Glomerular visceral epithelial cell (primary cell): ENCODE data around the gene ZFP62.
"Not testable (repeated sequence)": the region's sequence is repeated elsewhere in the genome, so short reads cannot be mapped to it uniquely, and the experiment has no call there.

Experiments used
- DNase-seq: peaks from one replicate; pipeline ENCODE4 v3.0.0-alpha.2; 2016; ENCODE audit errors: extremely low spot score

ZFP62 gene

DNA sequence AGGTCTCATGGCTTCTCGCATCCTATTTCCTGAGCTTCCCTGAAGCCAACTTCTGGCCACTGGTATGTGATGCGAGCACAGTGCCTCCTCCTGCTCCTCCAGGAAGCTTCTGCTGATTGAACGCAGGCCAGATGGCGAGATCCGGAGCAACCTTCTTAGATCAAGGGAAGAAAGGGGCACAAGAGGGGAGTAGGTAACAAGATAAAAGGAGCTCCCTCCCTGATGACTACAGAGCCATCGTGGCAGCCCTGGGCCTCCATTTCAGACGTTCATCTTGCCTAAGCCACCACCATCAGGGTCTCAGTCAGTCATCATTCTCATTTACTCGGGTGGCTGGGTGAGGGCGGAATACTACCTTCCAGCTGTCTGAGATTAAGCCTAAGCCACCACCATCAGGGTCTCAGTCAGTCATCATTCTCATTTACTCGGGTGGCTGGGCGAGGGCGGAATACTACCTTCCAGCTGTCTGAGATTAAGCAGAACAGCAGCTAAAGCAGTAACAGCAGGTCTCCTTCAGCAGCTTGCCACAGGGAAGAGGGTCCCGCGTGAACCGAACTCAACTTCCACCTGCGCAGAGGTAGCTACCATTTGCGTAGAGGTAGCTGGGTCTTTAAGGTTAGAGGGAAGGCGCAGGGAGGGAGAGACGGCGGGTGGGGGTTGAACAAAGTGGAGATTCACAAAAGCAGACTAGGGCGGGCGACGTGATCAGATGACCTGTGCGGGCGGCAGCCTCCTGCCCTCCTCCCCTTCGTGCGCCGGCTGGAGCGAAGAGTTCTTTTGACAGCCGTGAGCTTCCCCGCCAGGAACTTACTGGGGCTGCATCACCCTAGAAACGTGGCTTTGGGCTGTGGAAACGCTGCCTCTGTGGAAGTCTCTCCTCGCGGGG is 30.6 kb downstream of the ZFP62 start:
- peak; percentile 40 for DNase-seq

DNA sequence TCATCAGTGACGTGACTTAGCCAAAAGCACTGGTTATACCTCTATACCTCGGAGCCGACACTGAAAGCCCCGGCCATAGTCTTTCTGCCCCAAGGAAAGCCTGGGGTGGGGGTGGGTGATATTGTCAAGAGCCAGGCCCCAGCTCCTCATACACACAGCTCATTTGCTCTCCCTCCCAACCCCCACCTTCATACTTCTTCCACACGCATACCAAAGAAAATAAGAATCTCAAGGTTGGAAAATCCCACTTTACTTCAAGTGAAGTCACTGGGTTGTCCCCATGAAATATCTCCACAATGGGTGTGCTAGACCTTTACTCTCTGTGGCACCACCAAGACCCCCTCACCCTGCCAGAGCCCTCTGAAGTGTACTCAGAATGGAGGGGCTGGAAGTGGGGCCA is 31.4 kb downstream of the ZFP62 start:
- DNase-seq = no peak

DNA sequence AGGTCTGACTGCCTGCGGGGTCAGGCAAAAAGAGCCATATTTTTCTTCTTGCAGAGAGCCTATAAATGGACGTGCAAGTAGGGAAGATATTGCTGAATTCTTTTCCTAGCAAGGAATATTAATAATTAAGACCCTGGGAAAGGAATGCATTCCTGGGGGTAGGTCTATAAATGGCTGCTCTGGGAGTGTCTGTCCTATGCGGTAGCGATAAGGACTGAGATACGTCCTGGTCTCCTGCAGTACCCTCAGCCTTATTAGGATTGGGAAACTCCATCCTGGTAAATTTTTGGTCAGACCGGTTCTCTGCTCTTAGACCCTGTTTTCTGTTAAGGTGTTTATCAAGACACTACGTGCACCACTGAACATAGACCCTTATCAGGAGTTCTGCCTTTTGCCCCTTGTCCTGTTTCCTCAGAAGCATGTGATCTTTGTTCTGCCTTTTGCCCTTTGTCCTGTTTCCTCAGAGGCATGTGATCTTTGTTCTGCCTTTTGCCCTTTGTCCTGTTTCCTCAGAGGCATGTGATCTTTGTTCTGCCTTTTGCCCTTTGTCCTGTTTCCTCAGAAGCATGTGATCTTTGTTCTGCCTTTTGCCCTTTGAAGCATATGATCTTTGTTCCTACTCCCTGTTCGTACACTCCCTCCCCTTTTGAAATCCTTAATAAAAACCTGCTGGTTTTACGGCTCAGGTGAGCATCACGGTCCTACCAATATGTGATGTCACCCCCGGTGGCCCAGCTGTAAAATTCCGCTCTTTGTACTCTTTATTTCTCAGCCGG is 32.1 kb downstream of the ZFP62 start:
- DNase-seq = not testable (repeated sequence)

DNA sequence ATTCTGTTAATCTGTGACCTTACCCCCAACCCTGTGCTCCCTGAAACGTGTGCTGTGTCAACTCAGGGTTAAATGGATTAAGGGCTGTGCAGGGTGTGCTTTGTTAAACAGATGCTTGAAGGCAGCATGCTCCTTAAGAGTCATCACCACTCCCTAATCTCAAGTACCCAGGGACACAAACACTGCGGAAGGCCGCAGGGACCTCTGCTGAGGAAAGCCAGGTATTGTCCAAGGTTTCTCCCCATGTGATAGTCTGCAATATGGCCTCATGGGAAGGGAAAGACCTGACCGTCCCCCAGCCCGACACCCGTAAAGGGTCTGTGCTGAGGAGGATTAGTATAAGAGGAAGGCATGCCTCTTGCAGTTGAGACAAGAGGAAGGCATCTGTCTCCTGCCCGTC is 33.7 kb downstream of the ZFP62 start:
- not testable (repeated sequence) for DNase-seq

DNA sequence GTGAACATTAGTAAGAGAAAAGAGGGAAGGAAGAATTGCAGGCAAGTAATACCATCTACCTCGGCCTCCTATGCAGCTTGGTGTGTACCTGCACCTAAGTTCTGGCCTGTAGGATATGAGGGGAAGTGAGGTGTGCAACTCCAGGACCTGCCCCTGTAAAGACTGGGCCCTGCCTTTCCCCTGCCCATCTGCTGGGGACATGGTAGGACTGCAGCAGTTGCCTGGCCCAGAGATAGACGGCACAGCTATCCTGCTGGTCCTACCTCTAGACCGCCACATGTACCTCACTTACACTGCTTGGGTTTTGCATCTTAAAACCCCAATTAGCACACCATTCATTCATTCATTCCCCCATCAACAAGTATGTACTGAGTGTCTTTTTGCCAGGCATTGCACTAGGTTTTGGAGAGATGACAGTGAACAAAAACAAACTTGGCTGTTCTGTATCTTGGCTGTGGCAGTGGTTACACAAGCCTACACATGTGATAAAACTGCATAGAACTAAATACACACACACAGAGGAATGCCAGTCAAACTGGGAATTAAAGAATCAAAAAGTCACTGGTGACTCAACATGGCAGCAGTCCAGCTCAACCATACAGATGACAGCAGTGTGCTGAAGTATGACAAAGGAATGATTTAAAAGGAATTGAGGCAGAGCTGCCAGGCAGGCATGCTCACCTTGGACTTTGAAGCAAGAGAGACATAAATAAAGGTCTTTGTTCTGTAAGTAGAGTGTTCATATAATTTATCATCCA is 35.1 kb downstream of the ZFP62 start:
- DNase-seq = peak; percentile 88

DNA sequence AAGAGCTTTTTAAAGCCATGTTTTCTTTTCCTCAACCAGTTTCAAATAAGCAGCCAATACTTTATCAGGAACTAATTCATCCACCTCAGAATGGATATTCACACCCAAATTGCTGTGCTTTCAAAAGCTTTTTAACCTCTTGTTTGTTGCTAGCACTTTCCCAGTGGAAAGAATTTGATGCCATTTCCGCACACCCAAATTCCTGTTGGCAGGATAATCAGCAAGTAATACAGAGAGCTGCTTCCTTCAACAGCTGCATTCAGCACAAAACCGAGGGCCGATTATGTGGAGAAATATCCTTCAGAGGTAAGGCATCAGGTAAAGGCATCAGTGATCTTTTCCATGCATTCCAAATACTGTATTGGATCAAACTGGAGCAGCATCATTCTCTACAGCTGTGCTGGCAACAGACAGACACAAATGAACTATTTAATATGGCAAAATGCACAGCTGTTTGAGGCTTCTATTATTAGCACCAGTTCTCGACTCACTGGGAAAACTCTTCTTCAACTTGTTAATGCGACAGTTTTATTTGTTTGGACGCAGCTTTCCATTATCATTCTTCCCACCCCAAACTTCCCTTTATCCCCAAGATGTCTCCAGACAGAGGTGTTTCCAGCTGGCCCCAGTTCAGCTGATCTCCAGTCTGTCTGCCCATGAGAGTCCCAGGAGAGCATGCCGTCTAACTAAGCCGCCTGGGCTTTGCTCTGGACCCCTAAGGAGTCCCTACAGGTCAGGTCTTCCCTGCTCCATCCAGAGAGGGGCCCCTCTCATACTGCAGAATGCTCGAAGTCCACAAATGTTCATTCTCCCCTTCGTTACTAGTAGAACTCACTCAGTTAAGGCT is 36.2 kb downstream of the ZFP62 start:
- DNase-seq = no peak

DNA sequence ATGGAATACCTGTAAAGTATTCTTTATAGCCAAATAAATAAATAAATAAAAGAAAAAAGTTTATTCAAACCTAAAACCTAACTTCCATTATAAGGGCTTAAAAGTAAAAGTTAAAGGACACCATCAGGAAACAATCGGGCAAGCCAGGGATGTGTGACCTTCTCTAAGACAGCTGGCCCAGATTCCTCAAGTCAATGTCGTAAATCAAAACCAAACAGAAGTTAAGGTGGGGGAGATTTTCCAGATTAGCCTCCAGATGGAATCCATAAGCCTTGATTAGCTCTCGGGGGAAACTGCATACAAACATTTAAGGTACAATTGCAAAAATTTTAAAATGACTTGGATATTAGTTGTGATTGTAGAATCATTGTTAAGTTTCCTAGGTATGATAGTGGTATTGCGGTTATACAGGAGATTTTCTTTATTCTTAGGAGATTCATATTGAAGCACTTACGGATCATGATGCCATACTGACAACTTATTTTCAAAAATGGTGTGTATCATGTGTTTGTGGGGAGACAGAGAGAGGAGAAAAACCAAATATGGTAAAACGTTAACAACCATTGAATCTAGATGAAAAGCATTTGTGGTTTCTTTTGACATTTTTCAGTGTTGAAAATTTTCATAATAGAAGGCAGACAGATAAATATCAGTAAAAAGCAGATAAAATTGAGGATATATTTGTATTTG is 37.0 kb downstream of the ZFP62 start:
- no peak for DNase-seq

DNA sequence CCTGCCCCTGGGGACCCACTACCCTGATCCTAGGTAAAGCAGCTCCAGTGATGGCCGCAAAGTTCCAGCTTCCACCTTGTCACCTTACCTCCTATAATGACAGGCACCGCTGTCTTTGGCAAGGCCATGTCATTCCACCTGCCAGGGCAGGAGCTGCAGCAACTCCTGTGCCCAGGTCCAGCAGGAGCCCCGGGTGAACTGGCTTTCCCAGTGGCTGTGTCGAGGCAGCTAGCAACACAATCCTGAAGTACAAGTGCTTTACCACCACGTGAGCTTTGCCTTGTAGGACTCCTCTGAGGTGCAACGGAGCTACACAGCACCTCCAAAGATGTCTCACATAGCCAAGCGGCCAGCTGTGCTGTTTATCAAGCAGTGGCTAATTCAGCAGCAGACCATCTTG is 37.7 kb downstream of the ZFP62 start:
- DNase-seq = no peak

DNA sequence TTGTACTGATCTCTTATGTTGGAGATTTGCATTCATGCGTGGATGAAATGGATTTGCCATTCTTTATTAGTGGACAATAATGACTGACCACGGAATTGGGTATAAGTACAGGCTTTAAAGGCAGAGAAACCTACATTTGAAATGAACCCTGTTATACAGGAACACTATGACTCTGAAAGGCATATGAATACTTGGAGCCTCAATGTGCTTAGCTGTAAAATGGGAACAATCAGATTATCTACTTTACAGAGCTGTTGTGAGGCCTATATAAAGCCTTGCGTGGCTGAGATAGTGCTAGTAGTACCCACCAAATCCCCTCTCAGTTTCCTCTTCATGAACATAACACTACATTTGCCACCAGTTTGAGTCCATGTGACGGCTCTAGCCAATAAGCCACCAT is 39.5 kb downstream of the ZFP62 start:
- DNase-seq = no peak

DNA sequence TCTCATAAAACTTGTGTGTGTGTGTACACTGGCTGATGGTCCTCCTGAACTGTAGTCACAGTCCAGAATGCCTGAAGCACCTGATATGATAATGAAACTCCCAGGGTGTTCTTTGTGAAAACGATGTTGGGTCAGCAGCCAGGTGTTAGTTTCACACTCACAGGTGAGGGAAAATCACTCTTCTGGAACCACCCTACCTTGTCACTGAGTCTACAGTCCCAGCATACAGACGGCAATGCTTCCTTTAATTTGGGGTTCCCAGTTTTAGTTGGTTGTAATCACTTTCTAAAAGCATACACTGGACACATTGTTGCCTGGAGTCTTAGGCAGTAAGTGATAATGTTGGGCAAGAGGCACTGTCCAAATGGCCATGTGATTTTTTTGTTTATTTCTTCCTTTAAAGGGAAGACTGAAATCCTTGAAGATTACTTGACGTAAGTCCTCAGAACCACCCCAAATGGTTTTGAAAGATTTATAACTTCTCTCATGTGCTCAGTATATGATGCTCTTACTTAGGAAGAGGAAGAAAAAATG is 40.2 kb downstream of the ZFP62 start:
- no peak for DNase-seq

DNA sequence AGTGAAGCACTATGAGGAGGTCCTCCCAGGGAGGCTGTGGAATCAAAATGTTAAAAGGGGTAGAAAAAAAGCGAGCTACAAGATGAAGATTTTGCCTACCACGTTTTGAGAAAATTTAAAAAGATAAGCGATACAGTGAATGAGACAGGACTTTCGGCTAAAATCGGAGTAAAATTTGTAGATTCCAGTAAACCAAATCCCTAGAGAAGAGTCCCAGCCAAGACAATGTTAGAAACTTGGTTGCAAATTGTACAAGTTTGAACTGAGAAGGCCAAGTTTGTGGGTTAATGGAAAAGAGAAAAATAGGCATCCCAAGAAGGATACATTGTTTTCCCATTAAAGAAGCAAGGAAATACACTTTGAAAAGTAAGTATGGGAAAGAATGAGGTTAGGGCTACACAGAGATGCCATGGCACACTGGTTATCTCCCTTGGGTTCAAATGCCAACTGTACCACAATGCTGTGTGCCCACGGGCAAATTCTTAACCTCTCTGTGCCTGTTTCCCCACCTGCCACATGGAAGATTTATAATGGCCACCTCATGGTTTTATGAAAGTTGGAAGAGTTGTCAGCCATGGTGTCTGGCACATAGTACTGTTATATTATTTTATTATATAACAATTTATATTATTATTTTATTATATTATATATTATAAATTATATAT is 42.3 kb downstream of the ZFP62 start:
- no peak for DNase-seq

DNA sequence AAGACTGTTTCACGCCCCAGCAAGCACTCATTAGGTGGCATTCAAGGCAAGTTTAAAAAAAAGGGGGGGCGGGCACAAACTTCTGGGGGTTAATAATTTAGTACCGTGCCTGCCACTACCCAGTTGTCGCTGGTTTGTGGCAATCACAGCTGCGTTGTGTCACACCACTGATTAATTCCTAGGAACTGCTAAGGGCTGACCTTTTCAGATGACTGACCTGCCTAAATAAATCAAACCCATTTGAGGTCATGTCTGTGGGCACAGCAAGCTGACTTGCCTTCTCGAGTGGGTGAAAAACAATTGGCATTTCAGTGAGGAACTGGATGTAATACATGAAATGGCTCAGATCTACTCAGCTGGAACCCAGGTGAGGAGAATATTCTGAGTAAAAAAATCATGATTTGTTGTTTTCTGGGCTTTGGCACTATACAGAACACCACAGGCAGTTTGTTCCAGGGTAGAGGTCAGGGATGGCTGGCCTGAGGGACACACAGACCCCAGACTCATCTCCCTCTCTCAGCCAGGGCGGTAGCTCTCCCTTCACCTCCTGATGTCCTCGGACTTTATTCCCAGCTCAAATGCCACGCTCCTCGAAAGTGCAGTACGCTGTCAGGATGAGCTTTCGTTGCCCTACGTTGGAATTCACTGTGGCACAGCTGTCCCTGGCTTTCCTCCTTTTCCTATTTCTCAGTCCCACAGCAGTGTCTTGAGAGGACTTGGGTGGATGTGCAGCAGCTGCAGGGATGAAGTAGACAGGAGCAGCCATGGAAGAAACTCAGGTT is 43.0 kb downstream of the ZFP62 start:
- DNase-seq = peak; percentile 66

DNA sequence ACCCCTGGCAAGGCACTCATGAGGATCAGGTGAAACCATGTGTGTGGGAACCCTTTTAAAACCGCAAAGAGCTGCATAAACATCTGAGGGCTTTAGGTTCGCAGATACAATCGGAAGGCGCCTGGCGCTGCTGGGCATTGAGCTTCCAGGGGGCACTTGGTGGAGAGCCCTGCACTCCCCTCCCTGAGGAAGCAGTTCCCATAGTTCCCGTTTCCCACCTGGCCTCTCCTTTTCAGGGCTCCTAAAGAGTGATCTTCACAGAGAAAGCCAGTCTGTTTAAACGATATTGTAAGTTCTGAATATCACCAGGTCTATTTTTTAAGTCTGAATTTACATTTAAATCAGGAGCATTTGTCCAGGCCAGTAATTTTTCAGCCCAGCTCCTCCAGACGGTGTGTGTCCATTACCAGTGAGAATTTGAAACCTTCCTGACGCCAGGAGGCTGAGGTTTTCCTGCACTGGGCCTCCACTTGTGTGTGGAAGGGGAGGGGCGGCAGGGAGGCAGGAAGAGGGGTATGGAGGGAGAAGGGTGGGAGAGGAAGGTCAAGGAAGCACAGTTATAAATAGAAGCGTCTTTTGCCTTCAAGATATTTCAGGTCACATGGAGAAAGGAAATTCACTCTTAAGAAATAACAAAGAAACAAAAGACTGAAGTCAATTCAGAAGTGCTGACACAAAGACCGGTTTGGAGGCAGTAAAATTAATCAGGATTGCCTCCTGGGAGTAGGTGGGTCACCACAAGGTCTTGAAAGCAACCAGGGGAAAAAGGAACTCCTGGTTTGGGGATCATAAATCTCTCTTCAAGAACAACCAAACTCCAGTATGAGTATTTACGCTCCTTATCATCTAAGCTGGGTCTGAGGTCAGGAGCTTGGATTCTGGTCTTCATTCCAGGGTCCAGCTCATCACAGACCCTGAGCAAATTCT is 44.2 kb downstream of the ZFP62 start:
- DNase-seq = no peak

DNA sequence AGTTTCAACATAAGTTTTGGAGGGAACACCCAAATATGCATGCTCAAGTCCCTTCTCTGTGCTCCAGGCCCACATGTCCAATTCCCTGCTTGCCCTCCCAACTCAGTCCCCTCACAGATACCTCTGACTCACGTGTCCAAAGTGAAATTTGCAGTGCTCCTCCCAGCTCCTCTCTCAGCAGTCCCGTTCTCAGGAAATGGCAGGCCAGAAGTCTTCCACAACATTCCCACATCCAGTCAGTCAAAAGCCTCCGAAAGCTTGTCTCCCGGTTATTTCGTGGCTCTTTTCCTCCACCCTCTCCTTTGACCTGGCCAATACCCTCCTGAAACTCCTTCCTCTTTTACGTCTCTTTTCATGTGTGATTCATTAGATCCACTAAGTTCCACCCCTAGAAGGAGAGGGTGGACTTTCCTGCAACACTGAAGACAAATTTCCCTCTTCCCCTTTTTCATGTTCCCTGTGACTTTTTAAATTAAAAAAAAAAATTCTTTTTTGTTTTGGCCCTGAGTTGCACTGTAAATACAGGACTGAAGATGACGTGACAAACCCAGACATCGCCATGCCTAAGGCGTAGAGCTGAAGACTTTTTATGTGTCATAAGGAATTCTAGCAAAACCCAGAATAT is 45.7 kb downstream of the ZFP62 start:
- no peak for DNase-seq

DNA sequence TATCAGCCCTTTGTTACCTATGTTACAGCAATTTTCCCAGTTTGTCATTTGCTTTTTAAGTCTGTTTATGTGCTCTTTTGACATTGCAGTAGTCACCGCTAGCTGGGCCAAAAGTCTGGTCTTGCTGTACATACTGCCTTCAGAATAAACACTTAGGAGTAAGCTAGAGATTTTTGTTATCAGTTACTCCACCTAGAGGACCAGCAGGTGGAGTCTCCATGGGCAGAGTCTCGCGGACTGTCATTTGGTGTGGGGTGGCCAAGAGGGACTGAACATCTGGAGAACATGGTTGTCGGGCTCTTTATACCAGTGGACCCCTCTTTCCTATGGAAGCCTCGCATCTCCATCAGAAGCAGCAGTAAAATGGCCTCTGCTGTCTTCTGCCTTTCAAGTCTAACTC is 47.7 kb downstream of the ZFP62 start:
- DNase-seq = no peak

DNA sequence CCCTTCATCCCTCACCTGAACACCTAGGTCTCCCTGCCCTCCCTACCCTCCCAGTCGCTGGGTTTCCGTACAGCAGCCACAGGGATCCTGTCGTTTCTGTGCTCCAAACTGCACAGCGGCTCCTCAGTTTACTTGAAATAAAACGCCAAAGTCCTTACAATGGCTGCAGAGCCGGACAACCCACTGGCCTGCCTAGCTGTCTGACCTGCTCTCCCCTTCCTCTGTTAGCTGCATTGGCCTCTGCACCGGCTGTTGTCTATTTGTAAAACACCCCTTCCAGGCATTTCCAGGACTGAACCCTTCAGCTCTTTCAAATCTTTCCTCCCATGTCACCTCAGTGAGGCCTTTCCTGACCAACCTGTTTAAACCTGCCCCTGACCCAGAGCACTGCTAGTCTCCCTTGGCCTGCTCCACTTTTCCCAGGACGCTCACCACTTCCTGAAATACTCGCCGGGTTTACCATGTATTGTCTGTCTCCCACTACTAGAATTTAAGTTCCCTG is 49.4 kb downstream of the ZFP62 start:
- DNase-seq = no peak

DNA sequence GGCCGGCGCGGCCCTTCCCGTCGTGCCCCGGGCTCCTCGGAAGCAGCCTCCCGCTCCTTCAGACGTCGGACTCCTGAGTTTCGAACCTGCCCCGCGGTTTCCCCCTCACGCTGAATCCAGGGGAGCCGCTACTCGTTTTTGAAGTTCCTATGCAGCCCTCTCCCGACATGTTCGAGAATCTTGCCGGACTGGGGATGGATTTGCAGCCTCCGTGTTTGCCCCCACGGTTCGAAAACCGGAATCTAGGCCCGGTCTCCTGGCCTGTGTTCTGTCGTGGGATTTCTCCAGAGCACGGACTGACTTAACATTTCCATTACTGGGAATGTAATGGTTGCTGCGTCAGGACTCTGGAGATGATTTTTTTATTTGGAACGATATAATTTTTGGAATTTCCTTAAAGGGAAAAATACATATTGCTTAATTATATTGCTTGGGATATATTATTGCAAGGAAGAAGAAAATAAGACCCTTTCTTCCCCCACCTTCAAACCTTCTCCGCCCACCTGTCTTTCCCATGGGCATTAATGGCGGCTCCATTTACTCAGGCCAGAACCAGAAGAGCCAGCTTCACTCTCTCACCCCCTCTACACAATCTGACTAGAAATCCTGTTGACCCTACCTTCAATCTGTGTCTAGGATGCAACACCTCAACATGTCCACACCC is 50.0 kb downstream of the ZFP62 start:
- DNase-seq = no peak
